Pancreas (tissue), 10 donors: ENCODE results near the gene TENM3. TPM values are rescaled to one million over a fixed set of nuclear protein-coding genes. Genes with fewer than 3 reads are reported as not detected.

ENCODE experiments used
- ATAC-seq, 4 donors: fragments of 200-7000 bp; cut with Tn5 transposase; one replicate each; pipeline versions ENCODE4 v1.8.0 to v1.9.1; 2020; ENCODE audit warnings: mild to moderate bottlenecking in 4 of 4, moderate library complexity in 4 of 4
- DNase-seq, 6 donors: peaks; one replicate each; pipeline ENCODE4 v3.0.0-alpha.2; 2020
- FAIRE-seq: peaks from 2 replicates; lab custom pipeline; 2012; peaks lifted over from hg19 to GRCh38; lab: Jason Lieb, UNC
- H3K27ac ChIP-seq, 4 donors: fragments of 200-600 bp; sonication (generic); 1 replicate in 3 of 4; 2 replicates in 1 of 4; pipeline versions ENCODE4 v1.5.0 to v1.8.0; 2020
- H3K27me3 ChIP-seq, 4 donors: fragments of 200-600 bp; one replicate each; pipeline ENCODE4 v1.8.0; 2021
- H3K36me3 ChIP-seq, 3 donors: fragments of 200-600 bp; sonication (generic) in 1 of 3; one replicate each; pipeline versions ENCODE4 v1.5.0 to v1.8.0; 2020 to 2021
- H3K4me1 ChIP-seq, 3 donors: fragments of 200-600 bp; one replicate each; pipeline ENCODE4 v1.8.0; 2021
- H3K4me3 ChIP-seq, 4 donors: fragments of 200-600 bp; sonication (generic) in 2 of 4; one replicate each; pipeline versions ENCODE4 v1.5.0 to v1.8.0; 2020 to 2021
- H3K9me3 ChIP-seq, 4 donors: fragments of 200-600 bp; one replicate each; pipeline ENCODE4 v1.8.0; 2021
- WGBS, 2 donors: extraction: QIAGEN DNeasy Blood & Tissue Kit; methylation state at CpG; one replicate each; pipeline ENCODE4 v1.1.7; 2013; 5-methylcytosine and 5-hydroxymethylcytosine counted together
- intact Hi-C, 3 donors: fragments of 100-400 bp; cut with DNase I; formaldehyde crosslinking; loops; one replicate each; pipeline versions ENCODE4 v1.11.1 to v1.14.2; 2022
- polyA plus RNA-seq, 2 donors: library from polyadenylated mRNA; stranded (reverse); fragments of 200-250 nt; gene quantifications; one replicate each; pipeline ENCODE4 v1.2.3, GENCODE V29; 2013
- total RNA-seq, 6 donors: library from RNA; stranded (reverse); fragmentation: NEBNext Ultra II Directional in 4 of 6; extraction: Animal tissue kit (Norgen Biotek cat#: 25700) in 4 of 6; gene quantifications; one replicate each; pipeline versions ENCODE4 v1.2.1 to v1.2.4, GENCODE V29; 2021 to 2023
- TF ChIP-seq, protein P1 (sequence below), 4 donors: fragments of 200-600 bp; sonication (generic) in 3 of 4; IDR thresholded peaks; one replicate each; pipeline versions ENCODE4 v1.5.0 to v1.8.0; 2021; ENCODE audit warnings: antibody characterized with exemption in 4 of 4
- donor health status: healthy with polysubstance abuse.
- donor health status: DM: no; HTN: no; CAD: no; lungs with moderate emphysema.
- donor health status: DM: no; HTN: no; CAD: no.
- donor health status: control.
- donor health status: control.
- donor health status: Bipolar disorder and iron deficiency.
- donor health status: DM: yes; HTN: yes; CAD: no.
- donor health status: DM: no; HTN: no; CAD: no.
- donor health status: DM: no; HTN: no; CAD: no.
- donor health status: DM: yes; HTN: yes; CAD: no.

The TENM3 gene
- total and polyA plus RNA-seq, 8 donors, result 0.99 to 6.1 (median 4.4) TPM

DNA sequence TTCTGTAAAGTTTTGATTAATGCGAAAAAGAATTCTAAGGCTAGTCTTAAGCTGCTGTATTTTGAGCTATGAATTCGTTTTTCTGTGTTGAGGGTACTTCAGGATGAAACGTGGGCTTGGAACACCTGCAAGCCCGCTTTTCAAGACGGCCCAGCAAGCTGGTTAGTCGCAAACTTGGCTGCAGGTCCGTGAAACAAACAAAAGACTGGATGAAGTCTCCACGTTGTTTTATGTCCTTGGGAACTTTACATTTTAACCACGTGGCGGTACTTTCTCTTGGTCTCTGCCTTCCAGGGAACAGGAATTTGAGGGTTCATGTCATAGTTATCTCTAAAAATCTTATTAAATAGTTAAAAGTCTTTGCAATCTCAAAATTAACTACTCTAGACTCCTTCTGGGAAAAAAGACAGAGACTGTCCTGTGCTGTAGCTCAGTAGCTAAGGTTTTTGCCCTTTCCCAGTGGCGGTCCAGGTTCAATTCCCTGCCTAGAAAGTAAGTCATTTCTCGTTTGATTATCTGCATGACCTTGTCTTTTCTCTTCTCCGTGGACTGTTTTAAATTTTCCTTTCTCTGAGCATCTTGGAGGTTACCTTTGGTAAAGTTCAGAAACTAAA lies 21.0 kb downstream of the TENM3 start:
- Histone ChIP-seq H3K36me3 (no peaks in the 10 kb centered on the region), H3K9me3 (no peaks in the 10 kb centered on the region), H3K4me1 (no peaks in the 10 kb centered on the region), H3K27ac (no peak overlapping the region), H3K4me3 (no peak overlapping the region), H3K27me3 (no peaks in the 10 kb centered on the region)
- DNase-seq, result no peak
- no peak for FAIRE-seq
- ATAC-seq, result peak in 1 of 4 donors; percentile 52
- WGBS, 2 donors, result 19 to 24% methylated on average over 13 of the region's 13 CpGs
- intact Hi-C loops, result no loop called here
- TF ChIP-seq, protein P1, sequence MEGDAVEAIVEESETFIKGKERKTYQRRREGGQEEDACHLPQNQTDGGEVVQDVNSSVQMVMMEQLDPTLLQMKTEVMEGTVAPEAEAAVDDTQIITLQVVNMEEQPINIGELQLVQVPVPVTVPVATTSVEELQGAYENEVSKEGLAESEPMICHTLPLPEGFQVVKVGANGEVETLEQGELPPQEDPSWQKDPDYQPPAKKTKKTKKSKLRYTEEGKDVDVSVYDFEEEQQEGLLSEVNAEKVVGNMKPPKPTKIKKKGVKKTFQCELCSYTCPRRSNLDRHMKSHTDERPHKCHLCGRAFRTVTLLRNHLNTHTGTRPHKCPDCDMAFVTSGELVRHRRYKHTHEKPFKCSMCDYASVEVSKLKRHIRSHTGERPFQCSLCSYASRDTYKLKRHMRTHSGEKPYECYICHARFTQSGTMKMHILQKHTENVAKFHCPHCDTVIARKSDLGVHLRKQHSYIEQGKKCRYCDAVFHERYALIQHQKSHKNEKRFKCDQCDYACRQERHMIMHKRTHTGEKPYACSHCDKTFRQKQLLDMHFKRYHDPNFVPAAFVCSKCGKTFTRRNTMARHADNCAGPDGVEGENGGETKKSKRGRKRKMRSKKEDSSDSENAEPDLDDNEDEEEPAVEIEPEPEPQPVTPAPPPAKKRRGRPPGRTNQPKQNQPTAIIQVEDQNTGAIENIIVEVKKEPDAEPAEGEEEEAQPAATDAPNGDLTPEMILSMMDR (IDR thresholded peaks at IDR 0.05), result no peak

DNA sequence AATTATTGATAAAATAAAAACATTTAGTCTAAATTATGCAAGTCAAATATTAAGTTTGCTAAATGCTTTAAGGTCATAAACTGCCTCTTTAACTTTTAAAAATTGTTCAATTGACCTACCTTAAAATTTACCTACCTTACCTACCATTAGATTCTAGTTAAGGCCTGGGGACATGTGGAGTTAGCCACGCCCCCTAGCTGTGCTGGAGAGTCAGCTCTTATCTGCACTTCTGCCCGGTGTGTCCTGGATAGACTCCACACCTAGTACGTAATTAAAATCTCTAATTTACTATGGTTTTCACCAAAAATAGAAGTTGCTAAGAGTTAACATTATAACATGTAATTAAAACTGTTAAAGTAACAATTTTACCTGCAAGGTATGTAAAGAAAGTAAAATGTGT lies 22.7 kb downstream of the TENM3 start:
- ATAC-seq (no peak), FAIRE-seq (no peak), DNase-seq (no peak)
- TF ChIP-seq, protein P1 (IDR thresholded peaks at IDR 0.05), result no peak
- 32 to 40% methylated on average over 3 of the region's 3 CpGs for WGBS, 2 donors
- no peak overlapping the region for H3K4me3 ChIP-seq
- no peaks in the 10 kb centered on the region for H3K9me3 ChIP-seq
- H3K27ac ChIP-seq, result no peak overlapping the region
- H3K4me1 ChIP-seq, result no peaks in the 10 kb centered on the region
- intact Hi-C loops, result no loop called here
- no peaks in the 10 kb centered on the region for H3K36me3 ChIP-seq
- H3K27me3 ChIP-seq, result no peaks in the 10 kb centered on the region

DNA sequence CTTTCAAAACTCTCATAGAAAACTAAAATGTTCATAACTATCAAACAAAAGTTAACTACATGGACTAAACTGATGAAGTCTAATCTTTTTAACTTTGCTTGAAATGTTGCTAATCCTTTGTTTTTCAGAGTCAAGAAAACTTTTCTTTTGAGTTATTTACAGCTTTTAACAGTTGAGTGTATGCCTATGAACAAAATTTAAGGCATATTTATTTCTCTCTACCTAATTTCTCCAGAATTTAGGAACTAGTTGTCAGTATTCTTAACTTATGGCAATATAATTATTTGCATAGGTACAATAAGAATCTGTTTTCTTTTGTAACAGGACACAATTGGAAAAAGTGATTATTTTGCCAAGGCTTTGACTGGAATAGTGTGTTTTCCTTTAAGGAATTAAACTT lies 23.8 kb downstream of the TENM3 start:
- intact Hi-C loops, result no loop called here
- Histone ChIP-seq H3K27me3 (no peaks in the 10 kb centered on the region), H3K4me1 (no peaks in the 10 kb centered on the region), H3K4me3 (no peak overlapping the region), H3K36me3 (no peaks in the 10 kb centered on the region), H3K27ac (no peak overlapping the region), H3K9me3 (no peaks in the 10 kb centered on the region)
- FAIRE-seq (no peak), ATAC-seq (no peak), DNase-seq (no peak)
- TF ChIP-seq, protein P1 (IDR thresholded peaks at IDR 0.05), result no peak

DNA sequence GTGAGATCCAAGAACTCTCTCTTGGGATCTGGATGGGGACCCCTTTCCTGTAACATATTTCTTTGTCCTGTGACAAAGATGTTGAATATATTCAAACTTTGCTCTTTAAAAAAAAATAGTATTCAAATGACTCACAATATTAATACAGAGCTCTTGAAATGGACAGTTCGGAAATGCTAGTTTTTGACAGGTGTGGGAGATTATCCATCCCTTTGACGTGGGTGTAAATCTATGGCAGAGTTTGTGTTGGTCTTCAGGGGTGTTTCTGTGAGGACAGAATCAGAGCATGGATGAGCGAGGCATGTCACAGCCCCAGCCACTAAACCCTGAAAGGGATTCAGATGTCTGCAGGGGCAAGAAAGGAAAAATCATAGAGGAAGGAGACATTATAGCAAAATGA lies 25.8 kb downstream of the TENM3 start:
- H3K36me3 ChIP-seq, result no peaks in the 10 kb centered on the region
- intact Hi-C loops, result no loop called here
- FAIRE-seq (no peak), ATAC-seq (no peak), DNase-seq (no peak)
- H3K4me1 ChIP-seq, result no peaks in the 10 kb centered on the region
- TF ChIP-seq, protein P1 (IDR thresholded peaks at IDR 0.05), result no peak
- H3K9me3 ChIP-seq, result no peaks in the 10 kb centered on the region
- 75 to 86% methylated on average over 3 of the region's 3 CpGs for WGBS, 2 donors
- H3K4me3 ChIP-seq, result no peak overlapping the region
- no peaks in the 10 kb centered on the region for H3K27me3 ChIP-seq
- no peak overlapping the region for H3K27ac ChIP-seq

DNA sequence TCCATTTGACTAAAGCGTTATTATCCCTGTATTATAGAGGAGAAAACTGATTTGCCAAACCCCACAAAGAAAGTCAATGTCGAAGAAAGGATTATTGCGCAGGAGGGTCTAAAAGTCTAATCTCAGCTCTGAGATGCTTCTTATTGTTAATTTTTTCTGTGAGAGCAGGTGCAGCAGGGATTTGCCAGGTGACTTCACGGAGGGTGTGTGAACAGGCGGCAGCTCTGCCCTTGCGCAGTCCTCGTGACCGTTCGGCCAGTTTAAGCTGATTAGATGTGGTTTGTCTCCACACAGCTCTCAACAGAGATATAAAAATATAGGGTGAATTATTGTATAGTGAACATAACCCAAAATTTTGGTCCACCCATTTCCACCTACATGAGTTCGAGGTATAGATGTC lies 28.5 kb downstream of the TENM3 start:
- no peak for ATAC-seq
- no peaks in the 10 kb centered on the region for H3K9me3 ChIP-seq
- H3K27ac ChIP-seq, result no peak overlapping the region
- no peak for FAIRE-seq
- no peak for DNase-seq
- intact Hi-C loops, result no loop called here
- TF ChIP-seq, protein P1 (IDR thresholded peaks at IDR 0.05), result no peak
- no peaks in the 10 kb centered on the region for H3K27me3 ChIP-seq
- no peaks in the 10 kb centered on the region for H3K36me3 ChIP-seq
- H3K4me3 ChIP-seq, result no peak overlapping the region
- 86 to 89% methylated on average over 10 of the region's 10 CpGs for WGBS, 2 donors
- no peaks in the 10 kb centered on the region for H3K4me1 ChIP-seq
